Pancreas (tissue), 10 donors: ENCODE measurements around the gene NTN1. TPM values are rescaled to one million over a fixed set of nuclear protein-coding genes. Genes with fewer than 3 reads are reported as not detected.

ENCODE experiments used
- ATAC-seq, 4 donors: fragments of 200-7000 bp; cut with Tn5 transposase; one replicate each; pipeline versions ENCODE4 v1.8.0 to v1.9.1; 2020; ENCODE audit warnings: mild to moderate bottlenecking in 4 of 4, moderate library complexity in 4 of 4
- DNase-seq, 6 donors: peaks; one replicate each; pipeline ENCODE4 v3.0.0-alpha.2; 2020
- FAIRE-seq: peaks from 2 replicates; lab custom pipeline; 2012; peaks lifted over from hg19 to GRCh38; lab: Jason Lieb, UNC
- H3K27ac ChIP-seq, 4 donors: fragments of 200-600 bp; sonication (generic); 1 replicate in 3 of 4; 2 replicates in 1 of 4; pipeline versions ENCODE4 v1.5.0 to v1.8.0; 2020
- H3K27me3 ChIP-seq, 4 donors: fragments of 200-600 bp; one replicate each; pipeline ENCODE4 v1.8.0; 2021
- H3K36me3 ChIP-seq, 3 donors: fragments of 200-600 bp; sonication (generic) in 1 of 3; one replicate each; pipeline versions ENCODE4 v1.5.0 to v1.8.0; 2020 to 2021
- H3K4me1 ChIP-seq, 3 donors: fragments of 200-600 bp; one replicate each; pipeline ENCODE4 v1.8.0; 2021
- H3K4me3 ChIP-seq, 4 donors: fragments of 200-600 bp; sonication (generic) in 2 of 4; one replicate each; pipeline versions ENCODE4 v1.5.0 to v1.8.0; 2020 to 2021
- H3K9me3 ChIP-seq, 4 donors: fragments of 200-600 bp; one replicate each; pipeline ENCODE4 v1.8.0; 2021
- WGBS, 2 donors: extraction: QIAGEN DNeasy Blood & Tissue Kit; methylation state at CpG; one replicate each; pipeline ENCODE4 v1.1.7; 2013; 5-methylcytosine and 5-hydroxymethylcytosine counted together
- intact Hi-C, 3 donors: fragments of 100-400 bp; cut with DNase I; formaldehyde crosslinking; loops; one replicate each; pipeline versions ENCODE4 v1.11.1 to v1.14.2; 2022
- polyA plus RNA-seq, 2 donors: library from polyadenylated mRNA; stranded (reverse); fragments of 200-250 nt; gene quantifications; one replicate each; pipeline ENCODE4 v1.2.3, GENCODE V29; 2013
- total RNA-seq, 6 donors: library from RNA; stranded (reverse); fragmentation: NEBNext Ultra II Directional in 4 of 6; extraction: Animal tissue kit (Norgen Biotek cat#: 25700) in 4 of 6; gene quantifications; one replicate each; pipeline versions ENCODE4 v1.2.1 to v1.2.4, GENCODE V29; 2021 to 2023
- TF ChIP-seq, protein P1 (sequence below), 4 donors: fragments of 200-600 bp; sonication (generic) in 3 of 4; IDR thresholded peaks; one replicate each; pipeline versions ENCODE4 v1.5.0 to v1.8.0; 2021; ENCODE audit warnings: antibody characterized with exemption in 4 of 4
- donor health status: healthy with polysubstance abuse.
- donor health status: DM: no; HTN: no; CAD: no; lungs with moderate emphysema.
- donor health status: DM: no; HTN: no; CAD: no.
- donor health status: control.
- donor health status: control.
- donor health status: Bipolar disorder and iron deficiency.
- donor health status: DM: yes; HTN: yes; CAD: no.
- donor health status: DM: no; HTN: no; CAD: no.
- donor health status: DM: no; HTN: no; CAD: no.
- donor health status: DM: yes; HTN: yes; CAD: no.

The NTN1 gene
- total and polyA plus RNA-seq, 8 donors: 1.8 to 4.3 (median 2.5) TPM

DNA sequence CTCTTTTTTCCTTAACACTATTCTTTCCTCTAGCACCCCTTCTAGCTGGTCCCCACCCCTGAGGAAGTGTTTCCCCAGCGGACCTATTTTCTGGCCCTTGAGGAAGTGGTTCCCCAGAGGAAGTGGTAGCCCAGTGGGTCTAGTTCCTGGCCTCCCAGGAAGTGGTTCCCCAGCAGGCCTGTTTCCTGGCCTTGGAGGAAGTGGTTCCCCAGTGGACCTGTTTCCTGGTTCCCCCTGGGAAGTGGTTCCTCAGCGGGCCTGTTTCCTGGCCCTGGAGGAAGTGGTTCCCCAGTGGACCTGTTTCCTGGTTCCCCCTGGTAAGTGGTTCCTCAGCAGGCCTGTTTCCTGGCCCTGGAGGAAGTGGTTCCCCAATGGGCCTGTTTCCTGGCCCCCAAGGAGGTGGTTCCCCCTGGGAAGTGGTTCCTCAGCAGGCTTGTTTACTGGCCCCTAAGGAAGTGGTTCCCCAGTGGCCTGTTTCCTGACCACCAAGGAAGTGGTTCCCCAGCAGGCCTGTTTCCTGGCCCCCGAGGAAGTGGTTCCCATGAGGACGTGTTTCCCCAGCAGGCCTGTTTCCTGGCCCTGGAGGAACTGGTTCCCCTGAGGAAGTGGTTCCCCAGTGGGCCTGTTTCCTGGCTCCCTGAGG, 58.3 kb downstream of the NTN1 start:
- H3K4me1 ChIP-seq: no peaks in the 10 kb centered on the region
- no peaks in the 10 kb centered on the region for H3K9me3 ChIP-seq
- no peak overlapping the region for H3K4me3 ChIP-seq
- H3K27ac ChIP-seq: no peak overlapping the region
- WGBS, 2 donors: 86 to 93% methylated on average over 4 of the region's 4 CpGs
- no peaks in the 10 kb centered on the region for H3K27me3 ChIP-seq
- intact Hi-C loops: no loop called here
- ATAC-seq (no peak), FAIRE-seq (no peak), DNase-seq (no peak)
- TF ChIP-seq, protein P1, sequence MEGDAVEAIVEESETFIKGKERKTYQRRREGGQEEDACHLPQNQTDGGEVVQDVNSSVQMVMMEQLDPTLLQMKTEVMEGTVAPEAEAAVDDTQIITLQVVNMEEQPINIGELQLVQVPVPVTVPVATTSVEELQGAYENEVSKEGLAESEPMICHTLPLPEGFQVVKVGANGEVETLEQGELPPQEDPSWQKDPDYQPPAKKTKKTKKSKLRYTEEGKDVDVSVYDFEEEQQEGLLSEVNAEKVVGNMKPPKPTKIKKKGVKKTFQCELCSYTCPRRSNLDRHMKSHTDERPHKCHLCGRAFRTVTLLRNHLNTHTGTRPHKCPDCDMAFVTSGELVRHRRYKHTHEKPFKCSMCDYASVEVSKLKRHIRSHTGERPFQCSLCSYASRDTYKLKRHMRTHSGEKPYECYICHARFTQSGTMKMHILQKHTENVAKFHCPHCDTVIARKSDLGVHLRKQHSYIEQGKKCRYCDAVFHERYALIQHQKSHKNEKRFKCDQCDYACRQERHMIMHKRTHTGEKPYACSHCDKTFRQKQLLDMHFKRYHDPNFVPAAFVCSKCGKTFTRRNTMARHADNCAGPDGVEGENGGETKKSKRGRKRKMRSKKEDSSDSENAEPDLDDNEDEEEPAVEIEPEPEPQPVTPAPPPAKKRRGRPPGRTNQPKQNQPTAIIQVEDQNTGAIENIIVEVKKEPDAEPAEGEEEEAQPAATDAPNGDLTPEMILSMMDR (IDR thresholded peaks at IDR 0.05): no peak
- H3K36me3 ChIP-seq: no peaks in the 10 kb centered on the region

DNA sequence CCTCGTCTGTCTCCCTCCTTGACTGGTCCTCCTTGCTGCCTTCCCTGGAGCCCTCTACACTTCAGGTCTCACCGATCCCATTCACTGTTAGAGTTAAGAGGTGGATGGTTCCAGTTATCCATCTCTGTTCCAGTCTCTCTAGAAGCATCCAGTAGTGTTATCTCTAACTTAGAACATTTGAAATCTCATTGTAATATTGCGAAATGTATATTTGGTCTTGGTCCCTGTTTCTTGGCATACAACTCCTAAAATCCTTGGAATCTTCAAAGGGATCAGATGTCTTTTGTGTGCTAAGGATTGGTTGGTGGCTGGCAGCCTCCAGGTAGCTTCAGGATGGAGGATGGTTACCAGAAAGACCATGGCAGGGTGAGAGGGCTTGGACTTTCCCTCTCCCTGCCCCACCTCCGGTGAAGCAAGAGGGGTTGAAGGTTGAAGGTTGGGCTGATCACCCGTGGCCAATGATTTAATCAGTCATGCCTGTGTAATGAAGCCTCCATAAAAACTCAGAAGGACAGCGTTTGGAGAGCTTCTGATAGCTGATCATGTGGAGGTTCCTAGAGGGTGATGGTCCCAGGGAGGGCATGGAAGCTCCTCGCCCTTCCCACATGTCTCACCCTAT, 59.1 kb downstream of the NTN1 start:
- no peak for ATAC-seq
- WGBS, 2 donors: 75 to 77% methylated on average over 7 of the region's 7 CpGs

GRCh38 chr17:9080983-9081382, 59.7 kb downstream of the NTN1 start:
- H3K9me3 ChIP-seq: no peaks in the 10 kb centered on the region
- no peaks in the 10 kb centered on the region for H3K27me3 ChIP-seq
- H3K27ac ChIP-seq: no peak overlapping the region
- H3K4me1 ChIP-seq: no peaks in the 10 kb centered on the region
- H3K4me3 ChIP-seq: no peak overlapping the region
- WGBS, 2 donors: 38 to 67% methylated on average over 3 of the region's 3 CpGs
- intact Hi-C loops: no loop called here
- TF ChIP-seq, protein P1 (IDR thresholded peaks at IDR 0.05): no peak
- FAIRE-seq (no peak), DNase-seq (no peak), ATAC-seq (no peak)
- no peaks in the 10 kb centered on the region for H3K36me3 ChIP-seq

More for the DNA sequence above, 59.1 kb downstream of the NTN1 start:
- TF ChIP-seq, protein P1 (IDR thresholded peaks at IDR 0.05): no peak
- no peak overlapping the region for H3K4me3 ChIP-seq
- no peaks in the 10 kb centered on the region for H3K4me1 ChIP-seq
- intact Hi-C loops: no loop called here
- no peaks in the 10 kb centered on the region for H3K36me3 ChIP-seq
- no peak overlapping the region for H3K27ac ChIP-seq
- no peak for FAIRE-seq
- H3K9me3 ChIP-seq: no peaks in the 10 kb centered on the region
- DNase-seq: no peak
- H3K27me3 ChIP-seq: no peaks in the 10 kb centered on the region

GRCh38 chr17:9086577-9086976, 65.3 kb downstream of the NTN1 start:
- TF ChIP-seq, protein P1 (IDR thresholded peaks at IDR 0.05): no peak
- no peaks in the 10 kb centered on the region for H3K4me1 ChIP-seq
- intact Hi-C loops: no loop called here
- DNase-seq (no peak), ATAC-seq (no peak), FAIRE-seq (no peak)
- no peaks in the 10 kb centered on the region for H3K27me3 ChIP-seq
- no peaks in the 10 kb centered on the region for H3K9me3 ChIP-seq
- no peak overlapping the region for H3K4me3 ChIP-seq
- WGBS, 2 donors: 82 to 95% methylated on average over 4 of the region's 4 CpGs
- H3K27ac ChIP-seq: no peak overlapping the region
- H3K36me3 ChIP-seq: no peaks in the 10 kb centered on the region

- H3K9me3 ChIP-seq: no peaks in the 10 kb centered on the region
- TF ChIP-seq, protein P1 (IDR thresholded peaks at IDR 0.05): no peak
- no peak overlapping the region for H3K27ac ChIP-seq
- DNase-seq (no peak), FAIRE-seq (no peak), ATAC-seq (no peak)
- no peak overlapping the region for H3K4me3 ChIP-seq
- no peaks in the 10 kb centered on the region for H3K36me3 ChIP-seq
- 80 to 90% methylated on average over 9 of the region's 9 CpGs for WGBS, 2 donors
- H3K27me3 ChIP-seq: no peaks in the 10 kb centered on the region
- no peaks in the 10 kb centered on the region for H3K4me1 ChIP-seq
- intact Hi-C loops: no loop called here
Observed at GRCh38 chr17:9087921-9088320, 66.6 kb downstream of the NTN1 start.
